DLD1 (cell line): Measurements from ENCODE around the gene NR2C2.

Source experiments
- in situ Hi-C: cut with HindIII; loops from 2 replicates; pipeline ENCODE4 v1.10.0; 2017; ENCODE audit warnings: low sequenced_read_pairs

Gene NR2C2

DNA sequence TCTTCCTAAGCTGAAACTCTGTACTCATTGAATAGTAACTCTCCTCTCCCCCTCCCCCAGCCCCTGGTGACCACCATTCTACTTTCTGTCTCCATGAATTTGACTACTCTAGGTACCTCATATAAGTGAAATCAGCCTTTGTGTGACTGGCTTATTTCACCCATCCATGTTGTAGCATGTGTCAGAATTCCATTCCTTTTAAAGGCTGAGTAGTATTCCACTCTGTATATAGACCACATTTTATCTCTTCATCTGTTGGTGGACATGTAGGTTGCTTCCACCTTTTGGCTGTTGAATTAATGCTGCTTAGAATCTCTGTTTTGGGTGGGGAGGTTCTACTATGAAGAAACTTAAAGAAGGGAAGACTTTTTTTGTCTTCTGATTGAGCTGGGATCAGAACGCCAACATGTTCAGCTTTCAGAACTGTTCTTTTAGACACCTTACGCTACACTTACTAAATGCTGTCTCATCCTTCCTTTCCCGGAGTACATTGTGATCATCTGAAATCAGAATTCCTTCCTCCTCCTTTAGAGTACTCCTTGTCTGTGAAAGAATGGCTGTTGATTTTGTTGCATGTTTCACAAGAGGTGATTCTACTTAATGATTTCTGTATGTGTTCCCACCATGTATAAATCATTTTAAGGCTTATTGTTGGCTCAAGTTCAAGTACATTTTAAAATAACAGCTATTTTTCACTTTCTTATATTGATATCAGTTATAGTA is 67.4 kb downstream of the NR2C2 start:
- in situ Hi-C loops = no loop called here

DNA sequence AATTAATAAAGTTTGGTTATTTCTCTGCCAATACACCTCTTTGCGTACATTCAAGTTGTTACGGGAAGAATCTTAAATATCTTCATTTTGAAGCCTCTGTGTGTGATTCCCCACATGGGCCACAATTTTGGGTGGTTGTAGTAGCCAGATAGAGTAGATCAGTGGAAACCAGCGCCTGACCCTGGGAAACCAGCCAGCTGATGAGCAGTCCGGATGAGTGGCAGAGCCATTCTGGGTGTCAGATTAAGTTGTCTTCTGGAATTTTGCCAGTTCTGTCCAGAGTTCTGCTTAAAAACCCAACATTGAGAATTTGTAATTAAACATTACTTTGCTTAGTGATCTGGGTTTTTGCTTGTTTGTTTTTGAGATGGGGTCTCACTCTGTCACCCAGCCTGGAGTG is 68.1 kb downstream of the NR2C2 start:
- in situ Hi-C loops = no loop called here

DNA sequence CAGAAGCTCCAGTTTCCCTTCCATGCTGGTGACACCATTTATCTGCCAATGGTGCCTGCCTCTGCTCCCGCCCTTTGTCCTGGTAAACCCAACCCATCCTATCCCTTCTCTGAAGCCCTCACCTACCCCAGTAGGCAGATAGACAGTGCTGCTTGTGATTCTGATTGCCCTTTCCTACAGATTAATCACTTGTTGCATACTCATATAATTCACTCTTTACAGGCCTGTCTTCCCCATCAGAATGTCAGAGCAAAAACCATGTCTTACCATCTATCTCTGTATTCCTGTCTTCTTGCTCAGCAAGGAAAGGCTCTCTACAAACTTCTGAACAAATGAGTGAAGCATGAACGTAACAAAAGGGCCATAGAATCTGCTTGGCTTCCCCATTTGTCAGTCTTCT is 69.8 kb downstream of the NR2C2 start:
- in situ Hi-C loops = no loop called here

DNA sequence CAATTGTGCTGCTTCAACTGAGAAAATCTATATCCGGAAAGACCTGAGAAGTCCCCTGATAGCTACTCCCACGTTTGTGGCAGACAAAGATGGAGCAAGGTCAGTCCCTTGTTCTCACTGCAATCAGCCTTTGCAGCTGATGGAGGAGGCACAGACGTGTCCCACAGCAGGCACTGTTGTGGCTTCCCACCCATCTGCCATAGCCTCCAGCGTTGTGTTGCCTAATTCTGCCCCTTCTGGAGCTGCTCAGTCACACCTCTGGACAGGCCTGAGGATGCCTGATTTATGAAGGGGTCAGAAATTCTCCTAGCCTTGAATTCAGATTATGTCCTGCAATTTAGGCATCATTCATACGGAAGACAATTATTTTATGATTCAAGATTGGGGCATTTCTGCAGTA is 75.9 kb downstream of the NR2C2 start:
- in situ Hi-C loops = no loop called here

DNA sequence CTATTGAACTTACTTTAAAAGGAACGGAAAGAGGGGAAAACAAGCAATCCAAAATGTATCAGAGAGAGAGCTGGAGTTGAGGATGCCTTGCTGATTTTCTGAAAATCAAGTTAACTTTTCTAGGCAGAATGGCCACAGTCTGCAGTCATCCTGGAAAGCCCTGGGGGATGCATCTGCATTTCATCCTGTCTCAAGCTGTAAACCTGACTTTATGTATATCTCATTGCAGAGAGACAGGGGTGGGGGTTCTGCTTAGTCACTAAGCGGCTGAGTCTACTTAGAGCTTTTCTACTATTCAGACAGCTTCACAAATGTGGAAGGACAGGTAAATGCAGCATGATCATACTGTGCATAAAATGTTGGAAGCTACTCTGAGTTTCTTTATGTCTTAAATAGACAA is 76.3 kb downstream of the NR2C2 start:
- in situ Hi-C loops = no loop called here

DNA sequence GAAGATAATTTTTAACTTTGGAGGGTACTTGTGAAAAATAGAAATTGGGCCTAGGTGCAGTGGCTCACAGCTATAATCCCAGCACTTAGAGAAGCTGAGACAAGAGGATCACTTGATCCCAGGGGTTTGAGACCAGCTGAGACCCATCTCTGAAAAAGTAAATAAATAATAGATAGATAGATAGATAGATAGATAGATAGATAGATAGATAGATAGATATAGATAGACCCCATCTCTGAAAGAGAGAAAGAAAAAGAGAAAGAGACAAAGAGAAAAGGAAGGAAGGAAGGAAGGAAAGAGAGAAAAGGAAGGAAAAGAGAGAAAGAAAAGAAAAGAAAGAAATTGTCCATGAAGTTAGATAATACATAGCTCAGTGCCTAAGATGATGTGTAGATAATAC is 82.2 kb downstream of the NR2C2 start:
- in situ Hi-C loops = no loop called here

DNA sequence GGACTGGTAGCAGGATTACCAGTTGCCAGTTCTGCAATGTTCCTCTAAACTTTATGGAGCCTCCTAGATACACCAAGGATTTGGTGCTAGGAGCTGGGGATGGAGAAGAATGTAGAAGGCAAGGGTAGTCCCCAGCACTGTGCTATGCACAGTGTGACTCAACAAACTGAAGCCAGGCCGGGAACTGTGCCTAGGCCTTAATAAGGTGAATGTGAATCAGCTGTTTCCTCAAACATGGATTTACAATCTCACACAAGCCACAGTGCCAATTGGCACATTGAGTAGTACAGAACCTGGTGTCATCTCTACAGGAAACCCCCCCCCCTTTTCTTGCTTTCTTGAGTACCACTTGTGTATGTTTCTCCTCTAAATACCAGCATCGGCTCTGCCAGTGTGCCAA is 85.3 kb downstream of the NR2C2 start:
- in situ Hi-C loops = no loop called here

DNA sequence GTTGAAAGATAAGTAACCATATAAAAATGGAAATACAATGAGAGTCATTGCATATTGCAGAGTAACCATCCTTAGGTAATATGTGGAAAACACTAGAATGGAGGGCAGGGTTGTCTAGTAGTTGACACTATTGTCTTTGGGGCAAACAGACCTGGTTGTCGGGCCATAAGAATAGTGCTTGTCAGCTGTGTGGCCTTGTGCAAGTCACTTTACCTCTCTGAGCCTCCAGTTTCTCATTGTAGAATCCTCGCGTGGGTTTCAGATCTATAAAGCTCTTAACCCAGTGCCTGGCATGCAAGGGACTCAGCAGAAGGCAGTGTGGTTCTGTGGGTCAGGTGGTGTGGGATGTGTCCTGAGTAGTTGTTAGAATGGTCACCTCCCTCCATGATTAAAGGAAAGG is 85.7 kb downstream of the NR2C2 start:
- in situ Hi-C loops = no loop called here

DNA sequence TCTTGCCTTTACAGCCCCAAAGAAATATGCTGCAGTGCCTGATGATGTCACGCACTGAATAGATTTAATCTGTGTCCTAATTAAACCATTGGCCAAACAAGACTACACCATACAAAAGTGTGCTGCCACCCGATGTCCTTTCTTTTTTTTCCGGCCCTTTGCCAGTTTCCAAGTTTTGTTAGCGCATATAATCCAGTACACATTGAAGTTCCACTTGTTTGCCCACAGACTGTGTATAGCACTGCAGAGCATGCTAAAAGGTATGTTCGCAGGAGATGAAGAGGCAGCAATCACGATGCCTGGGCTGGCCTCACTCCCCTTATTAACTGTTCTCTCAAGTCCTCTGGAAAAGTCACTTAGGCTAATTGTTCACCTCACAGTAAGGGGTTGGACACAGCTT is 90.9 kb downstream of the NR2C2 start:
- in situ Hi-C loops = no loop called here

DNA sequence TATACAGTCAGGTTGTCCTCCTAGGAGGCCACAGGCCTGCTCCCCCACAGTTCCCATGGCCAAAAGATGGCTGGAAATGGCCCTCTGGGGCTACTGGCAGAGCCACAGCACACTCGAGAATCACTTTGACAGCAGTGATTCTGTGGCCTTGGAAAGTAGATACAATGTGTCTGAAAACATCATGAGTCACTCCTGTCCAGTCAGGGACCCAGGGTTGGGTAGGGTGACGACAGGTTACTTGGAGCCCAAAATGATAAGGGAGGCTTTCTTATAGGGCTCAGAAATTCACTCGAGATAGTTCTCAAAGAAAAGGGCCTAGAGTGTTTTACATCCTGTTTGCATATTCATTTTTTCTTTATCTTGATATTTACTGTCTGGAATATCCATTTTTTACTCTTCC is 93.5 kb downstream of the NR2C2 start:
- in situ Hi-C loops = no loop called here

DNA sequence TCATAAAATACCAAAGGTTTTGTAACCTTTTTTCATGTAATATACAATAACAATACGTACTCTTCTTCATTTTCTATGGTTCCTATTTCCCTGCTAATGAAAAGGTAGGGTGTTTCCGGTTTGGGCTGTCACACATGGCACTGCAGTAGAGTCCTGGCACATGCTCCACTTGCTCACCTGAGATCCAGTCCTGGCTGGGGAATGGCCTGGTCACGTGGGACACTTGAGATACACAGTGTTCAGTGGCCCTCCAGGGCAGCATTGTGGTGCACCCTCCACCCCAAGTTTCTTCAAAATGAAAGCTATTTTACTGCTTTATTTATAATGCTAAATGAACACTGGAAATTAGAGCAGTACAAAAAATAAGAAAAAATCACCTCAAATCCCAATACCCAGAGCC is 94.6 kb downstream of the NR2C2 start:
- in situ Hi-C loops = no loop called here

DNA sequence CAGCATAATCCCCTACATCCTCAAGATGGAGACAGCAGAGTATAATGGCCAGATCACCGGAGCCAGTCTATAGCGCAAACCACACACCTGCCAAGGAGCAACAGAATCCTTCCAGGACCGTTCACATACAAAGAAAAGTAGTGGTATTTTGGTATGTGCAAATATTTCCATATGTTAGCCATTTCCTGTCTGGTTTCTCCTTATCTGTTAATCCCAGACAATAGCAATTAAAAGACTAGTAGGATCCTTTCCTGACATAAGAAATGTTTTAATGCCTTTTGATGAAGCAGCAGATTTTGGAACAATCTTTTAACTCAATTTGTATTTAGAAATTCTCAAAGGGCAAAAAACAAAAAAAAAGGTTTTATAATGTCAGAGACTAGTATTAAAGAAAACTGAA is 95.6 kb downstream of the NR2C2 start:
- in situ Hi-C loops = no loop called here

DNA sequence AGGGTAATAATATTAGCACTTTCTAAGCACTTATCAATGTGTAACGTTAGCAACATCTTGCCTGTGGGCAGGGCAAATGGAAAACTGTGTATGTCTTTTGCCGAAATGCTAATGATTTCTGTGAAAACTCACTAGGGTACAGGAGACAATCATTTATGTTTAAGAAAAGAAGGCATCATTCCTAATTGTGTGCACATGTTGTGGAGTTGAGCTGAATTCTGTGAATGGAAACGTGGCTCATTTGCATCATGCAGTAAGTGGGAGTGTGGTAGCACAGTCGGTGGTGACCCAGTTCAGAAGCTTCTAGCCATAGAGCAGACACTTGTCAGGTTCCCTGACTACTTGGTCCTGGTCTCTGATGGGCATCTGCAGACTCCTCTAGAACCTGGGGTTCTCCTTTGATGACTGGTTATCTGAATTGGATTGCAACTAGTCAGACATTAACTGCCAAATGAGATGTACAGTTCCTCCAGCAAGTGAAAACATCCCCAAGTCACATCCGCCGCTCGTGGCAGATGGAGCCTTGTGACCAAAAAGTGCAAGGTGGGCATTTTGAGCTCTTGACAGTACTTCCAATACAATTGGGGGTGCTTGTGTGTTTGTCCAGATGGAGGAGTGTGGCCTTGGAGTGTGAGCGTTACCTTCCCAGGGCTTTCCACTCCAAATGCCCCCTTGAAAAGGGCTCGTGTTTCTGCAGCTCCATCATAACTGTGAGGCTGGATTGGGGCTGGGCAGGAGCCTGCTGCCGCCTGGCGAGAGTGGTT is 96.2 kb downstream of the NR2C2 start:
- in situ Hi-C loops = no loop called here

DNA sequence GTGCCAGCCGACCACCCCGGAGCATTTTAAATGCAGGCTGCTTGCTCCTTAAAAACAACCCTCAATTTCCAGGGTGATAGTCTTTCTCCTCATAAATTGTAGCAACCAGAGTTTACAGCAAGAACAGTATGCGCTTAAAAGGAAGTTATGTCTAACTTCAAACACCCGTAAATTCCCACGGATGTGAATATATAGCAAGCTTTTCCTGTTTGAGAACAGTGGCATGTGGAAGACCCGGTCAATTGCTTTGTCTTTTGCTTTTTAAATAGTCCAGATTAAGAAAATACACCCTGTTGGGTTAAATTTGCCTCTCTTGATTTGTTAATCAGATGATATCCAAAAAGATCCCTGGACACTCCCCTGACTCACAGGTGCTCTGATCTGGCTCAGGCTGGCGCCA is 96.9 kb downstream of the NR2C2 start:
- in situ Hi-C loops = no loop called here

DNA sequence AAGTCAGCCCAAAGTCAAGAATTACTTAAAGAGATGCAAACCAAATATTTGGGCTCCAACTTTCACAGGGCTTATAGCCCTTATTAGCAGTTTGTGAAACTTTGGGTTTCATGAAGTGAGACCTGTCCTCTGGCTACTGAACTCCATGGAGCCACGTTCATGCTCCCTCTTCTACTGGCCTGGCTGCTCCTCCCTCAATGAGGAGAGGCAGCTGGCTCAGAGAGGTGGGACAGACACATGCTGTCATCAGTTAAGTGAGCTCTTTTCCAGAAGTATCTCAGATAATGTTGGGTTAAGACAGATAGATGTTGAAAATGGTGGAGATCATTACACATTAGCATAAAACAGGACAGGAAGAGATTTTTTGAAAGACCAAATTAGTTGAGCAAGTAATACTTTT is 98.3 kb downstream of the NR2C2 start:
- in situ Hi-C loops = no loop called here

DNA sequence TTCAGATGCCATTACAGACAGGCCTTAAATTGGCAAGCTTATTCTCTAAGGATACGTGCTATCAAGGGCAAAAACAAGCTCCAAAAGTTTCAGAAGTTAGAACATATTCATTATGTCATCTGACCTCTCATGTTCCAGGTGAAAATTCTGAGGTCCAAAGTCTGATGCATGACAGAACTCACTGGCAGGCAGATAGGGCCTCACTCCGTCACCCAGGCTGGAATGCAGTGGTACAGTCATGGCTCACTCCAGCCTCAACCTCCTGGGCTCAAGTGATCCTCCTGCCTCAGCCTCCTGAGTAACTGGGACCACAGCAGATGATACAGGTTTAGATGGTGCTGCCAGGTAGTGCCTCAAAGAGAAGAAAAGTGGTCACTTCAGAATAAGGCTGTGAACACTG is 102.2 kb downstream of the NR2C2 start:
- in situ Hi-C loops = no loop called here

DNA sequence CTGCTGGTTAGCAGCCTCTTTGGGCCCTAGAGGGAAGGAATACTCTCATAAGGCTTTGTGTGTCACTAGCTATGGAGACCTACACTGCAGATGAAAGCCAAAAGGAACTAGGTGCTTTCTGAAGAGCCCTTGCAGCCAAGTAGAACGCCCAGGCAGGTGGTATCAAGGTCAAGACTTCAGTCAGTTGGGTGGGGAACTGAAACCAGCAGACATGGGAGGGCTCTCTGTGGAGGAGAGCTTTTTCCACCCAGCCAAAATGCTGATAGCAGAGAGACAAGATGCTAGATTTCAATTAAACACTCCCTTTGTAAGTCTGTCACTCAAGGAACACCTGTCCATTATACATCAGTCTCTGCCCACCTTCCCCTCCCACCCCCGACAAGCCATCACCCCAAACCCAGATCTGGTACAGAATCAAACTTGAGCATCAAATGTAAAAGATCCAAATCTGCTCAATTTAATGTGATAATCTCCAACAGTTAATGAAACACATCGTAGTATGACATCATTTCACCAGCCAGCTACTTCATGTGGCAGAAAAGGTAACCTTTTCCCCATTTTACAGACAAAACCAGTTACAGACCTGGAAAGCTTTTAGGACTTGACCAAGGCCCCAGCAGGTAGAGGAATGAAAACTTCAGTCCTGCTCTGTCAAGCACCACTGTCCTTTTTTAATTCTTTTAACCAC is 103.2 kb downstream of the NR2C2 start:
- in situ Hi-C loops = no loop called here

DNA sequence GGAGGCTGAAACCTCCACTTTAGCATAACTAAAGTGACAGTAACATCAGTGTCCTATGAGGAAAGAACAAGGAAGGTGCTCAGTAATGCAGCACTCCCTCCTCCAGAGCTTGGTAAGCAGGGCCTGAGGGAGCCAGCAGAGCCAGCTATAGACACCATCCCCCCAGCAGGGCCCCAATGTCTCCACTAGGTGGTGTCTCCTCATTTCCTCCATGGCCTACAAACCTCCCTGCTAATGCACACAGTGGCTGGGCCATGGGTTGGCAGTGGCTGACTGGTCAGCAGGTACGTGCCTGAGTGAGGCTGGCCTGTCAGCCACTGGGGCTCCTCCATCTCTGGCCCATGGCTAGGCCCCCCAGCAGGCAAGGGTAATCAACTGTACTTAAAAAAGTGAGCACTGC is 104.1 kb downstream of the NR2C2 start:
- in situ Hi-C loops = no loop called here

DNA sequence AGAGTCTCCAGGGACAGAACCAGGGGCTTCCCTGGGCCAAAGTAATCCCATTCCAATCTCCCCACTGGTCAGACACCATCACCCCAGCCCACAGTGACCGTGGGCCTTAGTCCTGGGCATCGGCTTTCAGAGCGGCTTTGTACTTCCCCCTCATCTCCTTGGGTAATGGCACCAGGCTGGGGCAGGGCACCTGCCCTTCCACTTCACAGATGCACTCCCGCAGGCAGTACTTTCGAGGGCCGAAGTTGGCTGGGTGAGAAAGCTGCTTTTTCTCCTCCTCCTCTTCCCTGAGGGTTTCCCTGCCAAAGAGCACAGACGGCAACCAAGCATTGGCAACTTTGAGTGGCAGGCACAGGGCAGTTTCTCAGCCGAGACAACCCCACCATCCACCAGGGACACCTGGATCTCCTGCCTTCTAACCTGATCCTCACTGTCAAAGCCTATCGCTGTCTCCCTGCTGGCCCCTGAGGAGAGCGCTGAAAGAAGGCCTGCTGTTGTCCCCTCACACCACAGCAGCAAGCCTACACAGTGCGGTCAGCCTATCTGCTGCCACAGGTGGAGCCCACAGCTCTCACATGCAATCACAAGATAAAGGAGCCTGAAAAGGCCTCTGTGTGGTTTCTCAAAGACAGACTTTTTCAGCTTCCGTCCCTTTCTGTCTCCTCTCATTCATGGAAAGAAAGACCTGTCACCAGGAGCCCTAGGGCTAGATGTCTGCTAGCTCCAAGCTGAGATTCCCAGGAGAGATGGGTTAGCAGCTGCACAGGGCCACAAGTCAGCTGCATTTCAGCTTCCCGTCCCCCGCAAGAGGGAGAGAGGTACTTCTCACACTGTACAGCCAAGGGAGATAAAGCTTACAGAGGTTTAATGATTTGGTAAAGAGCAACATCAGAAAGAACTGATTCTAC is 105.2 kb downstream of the NR2C2 start:
- in situ Hi-C loops = no loop called here

DNA sequence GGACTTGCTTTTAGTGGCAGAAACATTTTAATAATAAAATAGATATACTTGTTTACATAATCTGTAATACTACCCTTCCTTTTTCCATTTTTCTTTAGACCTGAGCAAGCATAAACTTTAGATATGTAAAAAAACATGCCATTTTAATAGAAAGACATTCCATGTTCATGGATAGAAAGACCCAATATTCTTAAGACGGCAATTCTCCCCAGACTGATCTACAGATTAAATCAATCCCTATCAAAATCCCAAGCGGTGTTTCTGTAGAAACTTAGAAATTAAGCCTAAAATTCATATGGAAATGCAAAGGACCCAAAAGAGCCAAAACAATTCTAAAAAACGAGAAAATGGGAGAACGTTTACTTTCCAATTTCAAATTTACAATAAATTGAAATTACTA is 106.2 kb downstream of the NR2C2 start:
- in situ Hi-C loops = no loop called here

DNA sequence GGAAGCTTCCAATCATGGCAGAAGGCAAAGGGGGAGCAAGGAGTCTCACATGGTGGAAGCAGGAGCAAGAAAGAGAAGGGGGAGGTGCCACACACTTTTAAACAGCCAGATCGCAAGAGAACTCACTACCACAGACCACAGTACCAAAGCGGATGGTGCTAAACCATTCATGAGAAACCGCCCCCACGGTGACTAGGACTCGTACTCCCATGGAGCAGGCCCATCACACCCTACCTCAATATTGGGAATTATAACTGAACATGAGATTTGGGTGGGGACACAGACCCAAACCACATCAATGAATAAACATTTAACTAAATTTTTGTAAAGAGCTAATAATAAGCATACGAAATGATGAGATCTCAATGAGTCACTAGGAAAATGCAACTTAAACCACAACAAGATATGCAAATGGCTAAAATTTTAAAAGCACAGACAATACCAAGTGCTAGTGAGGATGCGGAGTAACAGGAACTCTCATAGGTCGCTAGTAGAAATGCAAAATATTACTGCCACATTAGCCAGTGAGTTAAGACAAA is 107.7 kb downstream of the NR2C2 start:
- in situ Hi-C loops = no loop called here
